PC-9 (cell line): Measurements from ENCODE around the gene RFTN1. TPM values are rescaled to one million over a fixed set of nuclear protein-coding genes. Genes with fewer than 3 reads are reported as not detected.

Experiments
- BruUV-seq: library from RNA; stranded (reverse); fragments of 400-500 nt; replicated peaks from 2 replicates; lab custom pipeline; 2021; lab: Mats Ljungman, UMichigan
- CTCF ChIA-PET: fragments of 300-600 bp; sonication (Branson Sonifier 250); formaldehyde crosslinking; loops from one replicate; lab custom pipeline; 2022; ENCODE audit warnings: antibody characterized with exemption; lab: Charles Lee
- POLR2A ChIA-PET: fragments of 300-600 bp; sonication (Branson Sonifier 250); formaldehyde crosslinking; loops from one replicate; lab custom pipeline; 2022; ENCODE audit warnings: antibody characterized with exemption; ENCODE audit not compliant: unreplicated experiment; lab: Charles Lee
- DNase-seq, 2 experiments: peaks; one replicate each; pipeline versions ENCODE4 v3.0.0 to v3.0.0-alpha.2; 2015 to 2022; ENCODE audit warnings: mixed read lengths in 1 of 2
- H2AFZ ChIP-seq: fragments of 200-600 bp; sonication (generic); 2 replicates; pipeline ENCODE4 v1.8.1; 2017; ENCODE audit warnings: antibody characterized with exemption
- H3F3A ChIP-seq: fragments of 200-600 bp; sonication (generic); 2 replicates; pipeline ENCODE4 v1.8.1; 2017; ENCODE audit warnings: antibody characterized with exemption, mild to moderate bottlenecking, low read depth; ENCODE audit not compliant: insufficient read depth
- H3K27ac ChIP-seq: fragments of 200-600 bp; sonication (generic); 2 replicates; pipeline ENCODE4 v1.6.1; 2016; ENCODE audit warnings: mixed run types
- H3K27me3 ChIP-seq: fragments of 200-600 bp; sonication (generic); 2 replicates; pipeline ENCODE4 v1.6.1; 2016; ENCODE audit warnings: low read depth, mixed run types; ENCODE audit not compliant: insufficient read depth
- H3K36me3 ChIP-seq: fragments of 200-600 bp; sonication (generic); 2 replicates; pipeline ENCODE4 v1.6.1; 2016; ENCODE audit warnings: low read depth, mixed run types
- H3K4me1 ChIP-seq: fragments of 200-600 bp; sonication (generic); replicated peaks from 2 replicates; pipeline ENCODE4 v1.6.1; 2016; ENCODE audit warnings: mixed run types; ENCODE audit not compliant: insufficient read depth
- H3K4me2 ChIP-seq: fragments of 200-600 bp; sonication (generic); 2 replicates; pipeline ENCODE4 v1.6.1; 2017; ENCODE audit warnings: mixed run types
- H3K4me3 ChIP-seq: fragments of 200-600 bp; sonication (generic); 2 replicates; pipeline ENCODE4 v1.6.1; 2016; ENCODE audit warnings: mixed run types
- H3K79me2 ChIP-seq: fragments of 200-600 bp; sonication (generic); 2 replicates; pipeline ENCODE4 v1.6.1; 2017; ENCODE audit warnings: low read depth, mixed run types
- H3K9me2 ChIP-seq: fragments of 200-600 bp; sonication (generic); 2 replicates; pipeline ENCODE4 v1.8.1; 2017; ENCODE audit warnings: mild to moderate bottlenecking; ENCODE audit not compliant: insufficient read depth
- H3K9me3 ChIP-seq: fragments of 200-600 bp; sonication (generic); 2 replicates; pipeline ENCODE4 v1.8.1; 2016; ENCODE audit warnings: low read depth; ENCODE audit not compliant: insufficient read depth
- H4K20me1 ChIP-seq: fragments of 200-600 bp; sonication (generic); 2 replicates; pipeline ENCODE4 v1.8.1; 2017; ENCODE audit not compliant: insufficient read depth
- CTCF ChIP-seq: fragments of 200-600 bp; sonication (generic); conservative IDR thresholded peaks from 2 replicates; pipeline ENCODE4 v1.6.1; 2017; ENCODE audit warnings: mixed run types, antibody characterized with exemption, mild to moderate bottlenecking, moderate library complexity
- EZH2 ChIP-seq: fragments of 200-600 bp; sonication (generic); IDR thresholded peaks from 2 replicates; pipeline ENCODE4 v1.8.0; 2017; ENCODE audit warnings: antibody characterized with exemption, low read depth
- intact Hi-C: fragments of 100-400 bp; cut with micrococcal nuclease; formaldehyde crosslinking; loops from one replicate; pipeline ENCODE4 v1.10.0; 2022; ENCODE audit not compliant: unreplicated experiment
- total RNA-seq: library from RNA; stranded (reverse); gene quantifications from 2 replicates; pipeline ENCODE4 v1.2.3, GENCODE V29; 2021

The RFTN1 gene
- total RNA-seq, 1 experiment from 2014 or later, result 0.41 TPM

- Histone ChIP-seq H3K9me3 (no peaks in the 10 kb centered on the region), H3K4me1 (no peaks in the 10 kb centered on the region), H3K27me3 (peaks cover 25% of the 10 kb centered on the region), H3K9me2 (no peaks in the 10 kb centered on the region), H3K36me3 (no peaks in the 10 kb centered on the region), H2AFZ (no peak overlapping the region; the same call in 1 of the 2 replicates), H4K20me1 (no peaks in the 10 kb centered on the region), H3K27ac (no peak overlapping the region), H3K79me2 (no peaks in the 10 kb centered on the region), H3K4me3 (no peak overlapping the region), H3F3A (no peaks in the 10 kb centered on the region), H3K4me2 (no peak overlapping the region)
- ChIA-PET POLR2A (no interaction called here), CTCF (no interaction called here)
- TF ChIP-seq CTCF, result no peak
- no peak for TF ChIP-seq EZH2
- no TSS peak for BruUV-seq
- intact Hi-C loops, result no loop called here
- DNase-seq, result no peak
These were observed 25.0 kb upstream of the RFTN1 start for GRCh38 chr3:16538507-16538906.

GRCh38 chr3:16536996-16537395 lies 23.5 kb upstream of the RFTN1 start:
- ChIA-PET POLR2A (no interaction called here), CTCF (interaction anchor here (0.6 kb wide), 1 partner anchor 108 kb away, joined by 3 read pairs; no protein-coding TSS in a partner anchor)
- H3K27ac ChIP-seq, result no peak overlapping the region
- no peaks in the 10 kb centered on the region for H3F3A ChIP-seq
- peaks cover 19% of the 10 kb centered on the region for H3K27me3 ChIP-seq
- TF ChIP-seq CTCF, result no peak
- TF ChIP-seq EZH2, result no peak
- H3K4me1 ChIP-seq, result no peaks in the 10 kb centered on the region
- no peak overlapping the region for H2AFZ ChIP-seq
- H3K79me2 ChIP-seq, result no peaks in the 10 kb centered on the region
- no TSS peak for BruUV-seq
- no peak overlapping the region for H3K4me2 ChIP-seq
- H3K9me3 ChIP-seq, result no peaks in the 10 kb centered on the region
- no peak for DNase-seq
- no peak overlapping the region for H3K4me3 ChIP-seq
- H3K36me3 ChIP-seq, result no peaks in the 10 kb centered on the region
- H3K9me2 ChIP-seq, result no peaks in the 10 kb centered on the region
- no peaks in the 10 kb centered on the region for H4K20me1 ChIP-seq
- intact Hi-C loops, result no loop called here

GRCh38 chr3:16536344-16536663 lies 22.8 kb upstream of the RFTN1 start:
- CTCF ChIA-PET, result no interaction called here
- Histone ChIP-seq H3K4me1 (no peaks in the 10 kb centered on the region), H3K79me2 (no peaks in the 10 kb centered on the region), H4K20me1 (no peaks in the 10 kb centered on the region), H3K4me3 (no peak overlapping the region), H3K36me3 (no peaks in the 10 kb centered on the region), H3K4me2 (no peak overlapping the region), H3K9me3 (no peaks in the 10 kb centered on the region), H3K27me3 (peaks cover 20% of the 10 kb centered on the region), H3K27ac (no peak overlapping the region), H3F3A (no peaks in the 10 kb centered on the region), H3K9me2 (no peaks in the 10 kb centered on the region), H2AFZ (no peak overlapping the region)
- intact Hi-C loops, result no loop called here
- DNase-seq, result no peak
- POLR2A ChIA-PET, result no interaction called here
- TF ChIP-seq EZH2 (no peak), CTCF (no peak)
- no TSS peak for BruUV-seq
